ENCODE data around the gene GRIP2.
A peak's percentile ranks its signal among the peaks of the same experiment; 100 is the strongest.

GRIP2 gene

DNA sequence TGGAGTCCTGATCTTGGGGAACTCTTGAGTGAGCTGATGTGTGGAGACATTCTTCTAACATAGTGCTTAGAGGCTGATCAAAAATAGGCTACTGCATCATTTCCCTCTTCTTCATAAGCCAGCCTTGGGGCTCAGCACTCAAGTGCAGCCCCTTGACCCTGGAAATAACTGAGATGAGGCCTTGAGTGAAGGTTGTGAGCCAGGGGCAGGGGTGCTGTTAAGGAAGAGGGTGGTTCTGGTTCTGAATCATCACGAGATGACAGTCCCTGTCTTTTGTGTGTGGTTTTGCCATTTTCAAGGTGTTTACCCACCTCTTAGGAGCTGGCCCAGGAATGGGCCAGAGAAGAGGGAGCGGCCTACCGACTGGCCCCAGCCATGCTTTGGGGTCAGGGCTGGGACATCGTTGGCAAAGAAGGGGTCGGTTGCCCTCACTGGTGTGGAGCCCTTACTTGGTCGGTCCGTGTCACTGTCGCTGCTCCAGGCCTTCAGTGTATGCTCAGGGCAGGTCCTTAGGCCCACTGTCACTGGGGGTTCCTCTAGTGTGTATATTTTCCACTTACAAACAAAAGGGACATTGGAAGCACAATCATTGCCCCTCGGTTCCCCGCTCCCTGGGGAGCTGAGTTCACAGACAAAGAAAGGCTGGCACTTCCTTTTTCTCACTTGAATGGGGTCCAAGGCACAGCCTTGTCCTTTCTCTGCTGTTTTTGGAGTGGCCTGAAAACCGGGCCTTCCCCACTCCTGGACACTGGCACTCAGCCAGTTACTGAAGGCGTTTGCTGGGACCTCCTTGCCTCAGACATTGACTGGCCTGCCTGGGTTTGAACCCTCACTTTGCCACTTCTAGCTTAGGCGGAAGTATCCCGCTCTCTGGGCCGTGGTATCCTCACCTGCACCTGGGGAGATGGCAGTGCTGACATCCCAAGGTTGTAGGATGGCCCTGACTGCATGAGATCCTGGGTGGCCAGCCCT lies 91.1 kb downstream of the GRIP2 start:
- H3K4me3 ChIP-seq (ENCODE audit: low read depth, low read length) = no peak overlapping the region
- ChIA-PET CTCF (interaction anchor here (0.6 kb wide), 1 partner anchor 231 kb away, joined by 3 read pairs; no protein-coding TSS in a partner anchor), POLR2A (no interaction called here)
- peaks cover 0 to 40% of the 10 kb centered on the region in 2 experiments; a peak in 2 of 3 replicates for H3K36me3 ChIP-seq (ENCODE audit: control insufficient read depth in 2 of 2, insufficient read depth in 1 of 2, low read length in 2 of 2)
- TF ChIP-seq, protein P1, sequence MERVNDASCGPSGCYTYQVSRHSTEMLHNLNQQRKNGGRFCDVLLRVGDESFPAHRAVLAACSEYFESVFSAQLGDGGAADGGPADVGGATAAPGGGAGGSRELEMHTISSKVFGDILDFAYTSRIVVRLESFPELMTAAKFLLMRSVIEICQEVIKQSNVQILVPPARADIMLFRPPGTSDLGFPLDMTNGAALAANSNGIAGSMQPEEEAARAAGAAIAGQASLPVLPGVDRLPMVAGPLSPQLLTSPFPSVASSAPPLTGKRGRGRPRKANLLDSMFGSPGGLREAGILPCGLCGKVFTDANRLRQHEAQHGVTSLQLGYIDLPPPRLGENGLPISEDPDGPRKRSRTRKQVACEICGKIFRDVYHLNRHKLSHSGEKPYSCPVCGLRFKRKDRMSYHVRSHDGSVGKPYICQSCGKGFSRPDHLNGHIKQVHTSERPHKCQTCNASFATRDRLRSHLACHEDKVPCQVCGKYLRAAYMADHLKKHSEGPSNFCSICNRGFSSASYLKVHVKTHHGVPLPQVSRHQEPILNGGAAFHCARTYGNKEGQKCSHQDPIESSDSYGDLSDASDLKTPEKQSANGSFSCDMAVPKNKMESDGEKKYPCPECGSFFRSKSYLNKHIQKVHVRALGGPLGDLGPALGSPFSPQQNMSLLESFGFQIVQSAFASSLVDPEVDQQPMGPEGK (tag by site-specific recombination; IDR thresholded peaks at IDR 0.05) = no peak
- TF ChIP-seq TRIM28 (IDR thresholded peaks at IDR 0.05; ENCODE audit: borderline replicate concordance, low read length) (no peak), ZNF354C (tag by site-specific recombination; IDR thresholded peaks at IDR 0.05; ENCODE audit: borderline replicate concordance, low read depth) (no peak)
- peaks cover 13% of the 10 kb centered on the region for H3K4me1 ChIP-seq (ENCODE audit: control insufficient read depth, insufficient read depth, low read length)
- H3K27ac ChIP-seq (ENCODE audit: extremely low read depth, low read depth, low read length) = no peak overlapping the region
- H3K9me3 ChIP-seq (ENCODE audit: control insufficient read depth, insufficient read depth, low read depth, low read length) = no peaks in the 10 kb centered on the region

DNA sequence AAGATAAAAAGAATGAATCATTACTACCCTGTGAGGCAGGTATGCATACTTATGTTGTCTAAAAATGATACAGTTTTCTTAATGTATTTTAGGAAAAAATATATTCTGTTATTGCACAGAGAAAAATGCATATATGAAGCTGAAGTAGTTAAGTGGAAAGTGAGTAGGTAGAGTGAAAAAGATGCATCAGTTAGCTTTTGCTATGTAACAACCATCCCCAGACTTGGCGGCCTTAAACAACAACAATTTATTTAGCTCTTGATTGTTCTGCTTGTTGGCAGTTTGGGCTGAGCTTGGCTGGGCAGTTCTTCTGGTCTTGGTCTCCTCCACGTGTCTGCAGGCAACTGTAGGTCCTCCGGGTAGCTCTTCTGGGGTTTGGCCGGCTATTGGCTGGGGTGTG lies 92.1 kb downstream of the GRIP2 start:
- no peak overlapping the region for H3K27ac ChIP-seq (ENCODE audit: extremely low read depth, low read depth, low read length)
- CTCF ChIA-PET = interaction anchor here (0.6 kb wide), 1 partner anchor 230 kb away, joined by 3 read pairs; no protein-coding TSS in a partner anchor
- H3K9me3 ChIP-seq (ENCODE audit: control insufficient read depth, insufficient read depth, low read depth, low read length) = no peaks in the 10 kb centered on the region
- no peak overlapping the region for H3K4me3 ChIP-seq (ENCODE audit: low read depth, low read length)
- POLR2A ChIA-PET = no interaction called here
- peaks cover 10% of the 10 kb centered on the region for H3K4me1 ChIP-seq (ENCODE audit: control insufficient read depth, insufficient read depth, low read length)
- TF ChIP-seq ZNF354C (tag by site-specific recombination; IDR thresholded peaks at IDR 0.05; ENCODE audit: borderline replicate concordance, low read depth) (no peak), MYNN (tag by site-specific recombination; IDR thresholded peaks at IDR 0.05; ENCODE audit: borderline replicate concordance) (no peak), ZNF23 (tag by site-specific recombination; IDR thresholded peaks at IDR 0.05; ENCODE audit: borderline replicate concordance) (no peak), ZBTB17 (tag by site-specific recombination; IDR thresholded peaks at IDR 0.05) (no peak), ZNF580 (tag by site-specific recombination; IDR thresholded peaks at IDR 0.05) (peak; percentile 30; the same call in 1 of the 2 replicates), RBAK (tag by site-specific recombination; IDR thresholded peaks at IDR 0.05) (peak; percentile 99), ZNF10 (tag by site-specific recombination; IDR thresholded peaks at IDR 0.05) (no peak)
- TF ChIP-seq, protein P2, sequence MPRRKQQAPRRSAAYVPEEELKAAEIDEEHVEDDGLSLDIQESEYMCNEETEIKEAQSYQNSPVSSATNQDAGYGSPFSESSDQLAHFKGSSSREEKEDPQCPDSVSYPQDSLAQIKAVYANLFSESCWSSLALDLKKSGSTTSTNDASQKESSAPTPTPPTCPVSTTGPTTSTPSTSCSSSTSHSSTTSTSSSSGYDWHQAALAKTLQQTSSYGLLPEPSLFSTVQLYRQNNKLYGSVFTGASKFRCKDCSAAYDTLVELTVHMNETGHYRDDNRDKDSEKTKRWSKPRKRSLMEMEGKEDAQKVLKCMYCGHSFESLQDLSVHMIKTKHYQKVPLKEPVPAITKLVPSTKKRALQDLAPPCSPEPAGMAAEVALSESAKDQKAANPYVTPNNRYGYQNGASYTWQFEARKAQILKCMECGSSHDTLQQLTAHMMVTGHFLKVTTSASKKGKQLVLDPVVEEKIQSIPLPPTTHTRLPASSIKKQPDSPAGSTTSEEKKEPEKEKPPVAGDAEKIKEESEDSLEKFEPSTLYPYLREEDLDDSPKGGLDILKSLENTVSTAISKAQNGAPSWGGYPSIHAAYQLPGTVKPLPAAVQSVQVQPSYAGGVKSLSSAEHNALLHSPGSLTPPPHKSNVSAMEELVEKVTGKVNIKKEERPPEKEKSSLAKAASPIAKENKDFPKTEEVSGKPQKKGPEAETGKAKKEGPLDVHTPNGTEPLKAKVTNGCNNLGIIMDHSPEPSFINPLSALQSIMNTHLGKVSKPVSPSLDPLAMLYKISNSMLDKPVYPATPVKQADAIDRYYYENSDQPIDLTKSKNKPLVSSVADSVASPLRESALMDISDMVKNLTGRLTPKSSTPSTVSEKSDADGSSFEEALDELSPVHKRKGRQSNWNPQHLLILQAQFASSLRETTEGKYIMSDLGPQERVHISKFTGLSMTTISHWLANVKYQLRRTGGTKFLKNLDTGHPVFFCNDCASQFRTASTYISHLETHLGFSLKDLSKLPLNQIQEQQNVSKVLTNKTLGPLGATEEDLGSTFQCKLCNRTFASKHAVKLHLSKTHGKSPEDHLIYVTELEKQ (tag by site-specific recombination; IDR thresholded peaks at IDR 0.05; ENCODE audit: borderline replicate concordance) = no peak
- peaks cover 0 to 40% of the 10 kb centered on the region in 2 experiments; a peak in 2 of 3 replicates for H3K36me3 ChIP-seq (ENCODE audit: control insufficient read depth in 2 of 2, insufficient read depth in 1 of 2, low read length in 2 of 2)

- TF ChIP-seq ZNF366 (tag by site-specific recombination; conservative IDR thresholded peaks at IDR 0.05) (peak; percentile 99), ZNF211 (tag by site-specific recombination; IDR thresholded peaks at IDR 0.05; ENCODE audit: low read depth) (no peak), ZNF184 (tag by site-specific recombination; IDR thresholded peaks at IDR 0.05) (no peak), ZSCAN5A (tag by site-specific recombination; IDR thresholded peaks at IDR 0.05) (no peak), KLF9 (tag by site-specific recombination; IDR thresholded peaks at IDR 0.05; ENCODE audit: low read depth) (no peak), ZFP69B (tag by site-specific recombination; IDR thresholded peaks at IDR 0.05) (no peak), ZBTB17 (tag by site-specific recombination; IDR thresholded peaks at IDR 0.05) (peak; percentile 80), ZSCAN16 (tag by site-specific recombination; IDR thresholded peaks at IDR 0.05) (no peak), ZNF146 (tag by site-specific recombination; IDR thresholded peaks at IDR 0.05) (no peak), GLI4 (tag by site-specific recombination; IDR thresholded peaks at IDR 0.05) (no peak)
- Histone ChIP-seq H3K4me1 (ENCODE audit: control insufficient read depth, insufficient read depth, low read length) (peaks cover 3% of the 10 kb centered on the region), H3K27ac (ENCODE audit: extremely low read depth, low read depth, low read length) (no peak overlapping the region), H3K36me3 (ENCODE audit: control insufficient read depth in 2 of 2, insufficient read depth in 1 of 2, low read length in 2 of 2) (peaks cover 0 to 40% of the 10 kb centered on the region in 2 experiments; a peak in 2 of 3 replicates), H3K9me3 (ENCODE audit: control insufficient read depth, insufficient read depth, low read depth, low read length) (no peaks in the 10 kb centered on the region), H3K4me3 (ENCODE audit: low read depth, low read length) (no peak overlapping the region)
- POLR2A ChIA-PET = no interaction called here
- CTCF ChIA-PET = interaction anchor here (0.7 to 0.9 kb wide), 2 partner anchors 15 to 21 kb away, joined by 3 read pairs; no protein-coding TSS in a partner anchor
Observed at GRCh38 chr3:14446988-14447570, 93.1 kb downstream of the GRIP2 start.
